ENCODE measurements around the gene KIF15.

KIF15 gene

GRCh38 chr3:44761424-44762169 is at the start of gene KIF15, which contains the start of gene KIAA1143:
Gene KIF15 (plus strand): TSS chr3:44761794. CDS start chr3:44761866, 72 bp downstream.
Gene KIAA1143 (minus strand): TSS chr3:44761619. CDS start chr3:44761602, 17 bp downstream.
- H3K27ac Mint-ChIP-seq, result peak within 1 kb of the TSS; percentile 91
- intact Hi-C loops (cut with micrococcal nuclease), result loop anchor here (1.0 to 5.0 kb wide), 3 partner anchors 32 to 216 kb away; partner anchors contain the start of genes EXOSC7, TMEM42, ZDHHC3 and ZNF501
- peaks cover 54% of the 10 kb centered on the region for H3K9me3 Mint-ChIP-seq
- H3K36me3 Mint-ChIP-seq (ENCODE audit: low read depth), result peaks cover 53% of the 10 kb centered on the region
- peak within 1 kb of the TSS; percentile 84 for H3K4me3 Mint-ChIP-seq
- no peaks in the 10 kb centered on the region for H3K27me3 Mint-ChIP-seq
- H3K4me1 Mint-ChIP-seq (ENCODE audit: low read depth), result peaks cover 11% of the 10 kb centered on the region

- peaks cover 37% of the 10 kb centered on the region for H3K36me3 Mint-ChIP-seq (ENCODE audit: low read depth)
- intact Hi-C loops (cut with micrococcal nuclease), result loop anchor here (1.0 to 2.0 kb wide), 2 partner anchors 16 to 64 kb away; partner anchors contain the start of genes ZNF35 and ZNF501
Observed at GRCh38 chr3:44712455-44713075, 49.0 kb upstream of the KIF15 start, which contains the start of gene ZNF502. Gene ZNF502 (plus strand): TSS chr3:44712660. CDS start chr3:44720262, 7,602 bp downstream.

GRCh38 chr3:44721231-44722102 is 40.1 kb upstream of the KIF15 start:
- Mint-ChIP-seq H3K4me1 (ENCODE audit: low read depth) (no peaks in the 10 kb centered on the region), H3K27me3 (no peaks in the 10 kb centered on the region), H3K9me3 (peaks cover 94% of the 10 kb centered on the region), H3K36me3 (ENCODE audit: low read depth) (peaks cover 53% of the 10 kb centered on the region), H3K27ac (no peak overlapping the region), H3K4me3 (no peak overlapping the region)
- intact Hi-C loops (cut with micrococcal nuclease), result no loop called here

More at GRCh38 chr3:44712455-44713075, 49.0 kb upstream of the KIF15 start, which contains the start of gene ZNF502:
- H3K27ac Mint-ChIP-seq, result peak within 1 kb of the TSS; percentile 93
- H3K9me3 Mint-ChIP-seq, result peaks cover 74% of the 10 kb centered on the region
- H3K4me3 Mint-ChIP-seq, result peak within 1 kb of the TSS; percentile 93
- peaks cover 4% of the 10 kb centered on the region for H3K27me3 Mint-ChIP-seq
- peaks cover 7% of the 10 kb centered on the region for H3K4me1 Mint-ChIP-seq (ENCODE audit: low read depth)

- peaks cover 91% of the 10 kb centered on the region for H3K9me3 Mint-ChIP-seq
Observed at GRCh38 chr3:44722103-44722401, 39.5 kb upstream of the KIF15 start.

GRCh38 chr3:44729384-44729910 is 32.1 kb upstream of the KIF15 start, which contains the start of gene ZNF501:
Gene ZNF501 (plus strand): TSS chr3:44729635. CDS start chr3:44734422, 4,787 bp downstream.
- Mint-ChIP-seq H3K27me3 (no peaks in the 10 kb centered on the region), H3K4me1 (ENCODE audit: low read depth) (peaks cover 16% of the 10 kb centered on the region), H3K9me3 (peaks cover 96% of the 10 kb centered on the region), H3K36me3 (ENCODE audit: low read depth) (peaks cover 52% of the 10 kb centered on the region), H3K27ac (peak within 1 kb of the TSS; percentile 91), H3K4me3 (peak within 1 kb of the TSS; percentile 98)
- intact Hi-C loops (cut with micrococcal nuclease), result loop anchor here (1.0 to 2.0 kb wide), 2 partner anchors 17 to 32 kb away; partner anchors contain the start of genes KIAA1143, KIF15 and ZNF502

More at GRCh38 chr3:44722103-44722401, 39.5 kb upstream of the KIF15 start:
- no peaks in the 10 kb centered on the region for H3K27me3 Mint-ChIP-seq
- no peak overlapping the region for H3K27ac Mint-ChIP-seq
- H3K4me3 Mint-ChIP-seq, result no peak overlapping the region
- H3K36me3 Mint-ChIP-seq (ENCODE audit: low read depth), result peaks cover 53% of the 10 kb centered on the region
- H3K4me1 Mint-ChIP-seq (ENCODE audit: low read depth), result no peaks in the 10 kb centered on the region
- intact Hi-C loops (cut with micrococcal nuclease), result no loop called here

GRCh38 chr3:44734646-44735168 is 26.9 kb upstream of the KIF15 start:
- intact Hi-C loops (cut with micrococcal nuclease), result loop anchor here (5.0 kb wide), 1 partner anchor 87 kb away; the partner anchor contains the start of gene ZNF35
- Mint-ChIP-seq H3K36me3 (ENCODE audit: low read depth) (peaks cover 56% of the 10 kb centered on the region), H3K27ac (no peak overlapping the region), H3K4me1 (ENCODE audit: low read depth) (peaks cover 6% of the 10 kb centered on the region), H3K27me3 (no peaks in the 10 kb centered on the region), H3K9me3 (peaks cover 96% of the 10 kb centered on the region), H3K4me3 (no peak overlapping the region)

GRCh38 chr3:44761101-44761423 is 532 bp upstream of the KIF15 start:
- peak overlapping the region; percentile 91 for H3K27ac Mint-ChIP-seq
- peaks cover 11% of the 10 kb centered on the region for H3K4me1 Mint-ChIP-seq (ENCODE audit: low read depth)
- peaks cover 51% of the 10 kb centered on the region for H3K9me3 Mint-ChIP-seq
- no peaks in the 10 kb centered on the region for H3K27me3 Mint-ChIP-seq
- peak overlapping the region; percentile 84 for H3K4me3 Mint-ChIP-seq
- intact Hi-C loops (cut with micrococcal nuclease), result loop anchor here (1.0 to 5.0 kb wide), 3 partner anchors 32 to 216 kb away; partner anchors contain the start of genes EXOSC7, TMEM42, ZDHHC3 and ZNF501
- peaks cover 54% of the 10 kb centered on the region for H3K36me3 Mint-ChIP-seq (ENCODE audit: low read depth)

- H3K4me1 Mint-ChIP-seq (ENCODE audit: low read depth), result peaks cover 11% of the 10 kb centered on the region
- intact Hi-C loops (cut with micrococcal nuclease), result loop anchor here (5.0 kb wide), 1 partner anchor 215 kb away; the partner anchor contains the start of genes EXOSC7 and ZDHHC3
- peaks cover 54% of the 10 kb centered on the region for H3K9me3 Mint-ChIP-seq
- no peaks in the 10 kb centered on the region for H3K27me3 Mint-ChIP-seq
- H3K27ac Mint-ChIP-seq, result peak overlapping the region; percentile 91
- H3K4me3 Mint-ChIP-seq, result peak overlapping the region; percentile 84
- peaks cover 55% of the 10 kb centered on the region for H3K36me3 Mint-ChIP-seq (ENCODE audit: low read depth)
Observed at GRCh38 chr3:44762170-44762677, 630 bp downstream of the KIF15 start.

- intact Hi-C loops (cut with micrococcal nuclease), result loop anchor here (5.0 kb wide), 1 partner anchor 215 kb away; the partner anchor contains the start of genes EXOSC7 and ZDHHC3
- H3K9me3 Mint-ChIP-seq, result peaks cover 54% of the 10 kb centered on the region
- peaks cover 11% of the 10 kb centered on the region for H3K4me1 Mint-ChIP-seq (ENCODE audit: low read depth)
- H3K4me3 Mint-ChIP-seq, result no peak overlapping the region
- peaks cover 53% of the 10 kb centered on the region for H3K36me3 Mint-ChIP-seq (ENCODE audit: low read depth)
- H3K27me3 Mint-ChIP-seq, result no peaks in the 10 kb centered on the region
- H3K27ac Mint-ChIP-seq, result no peak overlapping the region
Observed at GRCh38 chr3:44762690-44763089, 1.1 kb downstream of the KIF15 start.

GRCh38 chr3:44764248-44764647 is 2.7 kb downstream of the KIF15 start:
- H3K4me1 Mint-ChIP-seq (ENCODE audit: low read depth), result peaks cover 11% of the 10 kb centered on the region
- H3K4me3 Mint-ChIP-seq, result no peak overlapping the region
- H3K9me3 Mint-ChIP-seq, result peaks cover 49% of the 10 kb centered on the region
- no peak overlapping the region for H3K27ac Mint-ChIP-seq
- intact Hi-C loops (cut with micrococcal nuclease), result loop anchor here (5.0 kb wide), 1 partner anchor 213 kb away; the partner anchor contains the start of genes EXOSC7 and ZDHHC3
- peaks cover 51% of the 10 kb centered on the region for H3K36me3 Mint-ChIP-seq (ENCODE audit: low read depth)
- H3K27me3 Mint-ChIP-seq, result no peaks in the 10 kb centered on the region

GRCh38 chr3:44771424-44772098 is 10.0 kb downstream of the KIF15 start:
- intact Hi-C loops (cut with micrococcal nuclease), result no loop called here
- Mint-ChIP-seq H3K9me3 (peaks cover 57% of the 10 kb centered on the region), H3K4me3 (no peak overlapping the region), H3K27ac (no peak overlapping the region), H3K36me3 (ENCODE audit: low read depth) (peaks cover 41% of the 10 kb centered on the region), H3K27me3 (no peaks in the 10 kb centered on the region), H3K4me1 (ENCODE audit: low read depth) (no peaks in the 10 kb centered on the region)

- Mint-ChIP-seq H3K4me1 (ENCODE audit: low read depth) (no peaks in the 10 kb centered on the region), H3K4me3 (no peak overlapping the region), H3K27me3 (no peaks in the 10 kb centered on the region), H3K27ac (no peak overlapping the region), H3K36me3 (ENCODE audit: low read depth) (peaks cover 37% of the 10 kb centered on the region), H3K9me3 (peaks cover 52% of the 10 kb centered on the region)
- intact Hi-C loops (cut with micrococcal nuclease), result no loop called here
Observed at GRCh38 chr3:44772099-44772442, 10.5 kb downstream of the KIF15 start.
